Measurements from ENCODE around the gene HHATL. TPM values are rescaled to one million over a fixed set of nuclear protein-coding genes. Genes with fewer than 3 reads are reported as not detected.

Gene HHATL
- total RNA-seq (2021) (0.21 to 0.92 TPM (median 0.60 TPM) in 3 replicates), Bru-seq, nascent RNA (percentile 14 among the genes with signal in this experiment)
- long read RNA-seq, experiment 1, result 0 reads
- long read RNA-seq, experiment 2, result 0 reads
- long read RNA-seq, experiment 3, result 0 reads

GRCh38 chr3:42702066-42702951, at the start of gene HHATL:
Gene HHATL, minus strand, starts transcription at chr3:42702798. Its CDS starts 1,972 bp downstream, at chr3:42700826.
- ATAC-seq (no peak), DNase-seq (ENCODE audit: low spot score) (no peak)
- H3K4me3 Mint-ChIP-seq, result no peak within 1 kb of the TSS
- POLR2A ChIA-PET, result no interaction called here
- no peaks in the 10 kb centered on the region for H3K27me3 Mint-ChIP-seq (ENCODE audit: low read depth)
- peaks cover 8% of the 10 kb centered on the region for H3K4me1 Mint-ChIP-seq
- no peak within 1 kb of the TSS for H3K27ac Mint-ChIP-seq
- CTCF ChIA-PET, result interaction anchor here (0.6 to 2.5 kb wide), 6 partner anchors 9 to 369 kb away, joined by 3 to 13 read pairs (median 7); no protein-coding TSS in a partner anchor
- TF ChIP-seq, protein P1, sequence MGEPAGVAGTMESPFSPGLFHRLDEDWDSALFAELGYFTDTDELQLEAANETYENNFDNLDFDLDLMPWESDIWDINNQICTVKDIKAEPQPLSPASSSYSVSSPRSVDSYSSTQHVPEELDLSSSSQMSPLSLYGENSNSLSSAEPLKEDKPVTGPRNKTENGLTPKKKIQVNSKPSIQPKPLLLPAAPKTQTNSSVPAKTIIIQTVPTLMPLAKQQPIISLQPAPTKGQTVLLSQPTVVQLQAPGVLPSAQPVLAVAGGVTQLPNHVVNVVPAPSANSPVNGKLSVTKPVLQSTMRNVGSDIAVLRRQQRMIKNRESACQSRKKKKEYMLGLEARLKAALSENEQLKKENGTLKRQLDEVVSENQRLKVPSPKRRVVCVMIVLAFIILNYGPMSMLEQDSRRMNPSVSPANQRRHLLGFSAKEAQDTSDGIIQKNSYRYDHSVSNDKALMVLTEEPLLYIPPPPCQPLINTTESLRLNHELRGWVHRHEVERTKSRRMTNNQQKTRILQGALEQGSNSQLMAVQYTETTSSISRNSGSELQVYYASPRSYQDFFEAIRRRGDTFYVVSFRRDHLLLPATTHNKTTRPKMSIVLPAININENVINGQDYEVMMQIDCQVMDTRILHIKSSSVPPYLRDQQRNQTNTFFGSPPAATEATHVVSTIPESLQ (CRISPR knock-in tag; IDR thresholded peaks at IDR 0.05), result no peak
- TF ChIP-seq, protein P2, sequence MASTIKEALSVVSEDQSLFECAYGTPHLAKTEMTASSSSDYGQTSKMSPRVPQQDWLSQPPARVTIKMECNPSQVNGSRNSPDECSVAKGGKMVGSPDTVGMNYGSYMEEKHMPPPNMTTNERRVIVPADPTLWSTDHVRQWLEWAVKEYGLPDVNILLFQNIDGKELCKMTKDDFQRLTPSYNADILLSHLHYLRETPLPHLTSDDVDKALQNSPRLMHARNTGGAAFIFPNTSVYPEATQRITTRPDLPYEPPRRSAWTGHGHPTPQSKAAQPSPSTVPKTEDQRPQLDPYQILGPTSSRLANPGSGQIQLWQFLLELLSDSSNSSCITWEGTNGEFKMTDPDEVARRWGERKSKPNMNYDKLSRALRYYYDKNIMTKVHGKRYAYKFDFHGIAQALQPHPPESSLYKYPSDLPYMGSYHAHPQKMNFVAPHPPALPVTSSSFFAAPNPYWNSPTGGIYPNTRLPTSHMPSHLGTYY (CRISPR knock-in tag; IDR thresholded peaks at IDR 0.05), result no peak
- TF ChIP-seq KAT7 (CRISPR knock-in tag; IDR thresholded peaks at IDR 0.05; ENCODE audit: borderline replicate concordance), result no peak
- no peak for TF ChIP-seq ZBTB43 (CRISPR knock-in tag; IDR thresholded peaks at IDR 0.05)
- TF ChIP-seq CBFB (CRISPR knock-in tag; IDR thresholded peaks at IDR 0.05; ENCODE audit: low read depth), result no peak
- TF ChIP-seq MYBL2 (CRISPR knock-in tag; IDR thresholded peaks at IDR 0.05), result no peak
- no peak for TF ChIP-seq PRDM15 (CRISPR knock-in tag; IDR thresholded peaks at IDR 0.05)
- no peak for TF ChIP-seq NR2C2 (CRISPR knock-in tag; IDR thresholded peaks at IDR 0.05)
- no peak for TF ChIP-seq ZNF423 (CRISPR knock-in tag; IDR thresholded peaks at IDR 0.05)
- TF ChIP-seq HMGA2 (CRISPR knock-in tag; IDR thresholded peaks at IDR 0.05), result no peak
- TF ChIP-seq, protein P3, sequence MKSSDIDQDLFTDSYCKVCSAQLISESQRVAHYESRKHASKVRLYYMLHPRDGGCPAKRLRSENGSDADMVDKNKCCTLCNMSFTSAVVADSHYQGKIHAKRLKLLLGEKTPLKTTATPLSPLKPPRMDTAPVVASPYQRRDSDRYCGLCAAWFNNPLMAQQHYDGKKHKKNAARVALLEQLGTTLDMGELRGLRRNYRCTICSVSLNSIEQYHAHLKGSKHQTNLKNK (CRISPR knock-in tag; IDR thresholded peaks at IDR 0.05), result no peak
- TF ChIP-seq, protein P4, sequence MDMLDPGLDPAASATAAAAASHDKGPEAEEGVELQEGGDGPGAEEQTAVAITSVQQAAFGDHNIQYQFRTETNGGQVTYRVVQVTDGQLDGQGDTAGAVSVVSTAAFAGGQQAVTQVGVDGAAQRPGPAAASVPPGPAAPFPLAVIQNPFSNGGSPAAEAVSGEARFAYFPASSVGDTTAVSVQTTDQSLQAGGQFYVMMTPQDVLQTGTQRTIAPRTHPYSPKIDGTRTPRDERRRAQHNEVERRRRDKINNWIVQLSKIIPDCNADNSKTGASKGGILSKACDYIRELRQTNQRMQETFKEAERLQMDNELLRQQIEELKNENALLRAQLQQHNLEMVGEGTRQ (CRISPR knock-in tag; IDR thresholded peaks at IDR 0.05), result no peak
- TF ChIP-seq NR1H2 (CRISPR knock-in tag; IDR thresholded peaks at IDR 0.05), result no peak
- no peak for TF ChIP-seq ZNF416 (CRISPR knock-in tag; IDR thresholded peaks at IDR 0.05)
- no peaks in the 10 kb centered on the region for H3K9me3 Mint-ChIP-seq
- H3K36me3 Mint-ChIP-seq, result no peaks in the 10 kb centered on the region
